Measurements from ENCODE around the gene SPRY1.

SPRY1 gene

GRCh38 chr4:123353656-123354055 lies 42.9 kb upstream of the SPRY1 start:
- Histone ChIP-seq H3K4me3 (ENCODE audit: low read depth in 1 of 5, low read length in 5 of 5) (no peak overlapping the region), H3K27me3 (ENCODE audit: control insufficient read depth in 5 of 5, insufficient read depth in 4 of 5, low read length in 5 of 5) (no peaks in the 10 kb centered on the region), H3K9me3 (ENCODE audit: control insufficient read depth in 5 of 5, low read length in 5 of 5) (no peaks in the 10 kb centered on the region), H3K4me1 (ENCODE audit: control insufficient read depth in 5 of 5, insufficient read depth in 5 of 5, low read length in 5 of 5) (peaks cover 0 to 22% (median 7%) of the 10 kb centered on the region in 5 donors), H3K9ac (ENCODE audit: low read length in 5 of 5) (no peak overlapping the region), H3K36me3 (ENCODE audit: control insufficient read depth in 5 of 5, insufficient read depth in 5 of 5, low read length in 5 of 5) (no peaks in the 10 kb centered on the region), H3K27ac (ENCODE audit: low read depth, low read length) (peak overlapping the region; percentile 82)

GRCh38 chr4:123354701-123355100 lies 41.9 kb upstream of the SPRY1 start:
- Histone ChIP-seq H3K9me3 (ENCODE audit: control insufficient read depth in 5 of 5, low read length in 5 of 5) (no peaks in the 10 kb centered on the region), H3K36me3 (ENCODE audit: control insufficient read depth in 5 of 5, insufficient read depth in 5 of 5, low read length in 5 of 5) (no peaks in the 10 kb centered on the region), H3K27ac (ENCODE audit: low read depth, low read length) (peak overlapping the region; percentile 61), H3K4me1 (ENCODE audit: control insufficient read depth in 5 of 5, insufficient read depth in 5 of 5, low read length in 5 of 5) (peaks cover 3 to 23% (median 7%) of the 10 kb centered on the region in 5 donors), H3K4me3 (ENCODE audit: low read depth in 1 of 5, low read length in 5 of 5) (no peak overlapping the region), H3K9ac (ENCODE audit: low read length in 5 of 5) (peak overlapping the region in 1 of 5 donors; percentile 55), H3K27me3 (ENCODE audit: control insufficient read depth in 5 of 5, insufficient read depth in 4 of 5, low read length in 5 of 5) (no peaks in the 10 kb centered on the region)

- no peak overlapping the region for H3K4me3 ChIP-seq (ENCODE audit: low read depth in 1 of 5, low read length in 5 of 5)
- H3K4me1 ChIP-seq (ENCODE audit: control insufficient read depth in 5 of 5, insufficient read depth in 5 of 5, low read length in 5 of 5) = peaks cover 3 to 35% (median 12%) of the 10 kb centered on the region in 5 donors
- H3K27me3 ChIP-seq (ENCODE audit: control insufficient read depth in 5 of 5, insufficient read depth in 4 of 5, low read length in 5 of 5) = no peaks in the 10 kb centered on the region
- H3K27ac ChIP-seq (ENCODE audit: low read depth, low read length) = no peak overlapping the region
- H3K9me3 ChIP-seq (ENCODE audit: control insufficient read depth in 5 of 5, low read length in 5 of 5) = no peaks in the 10 kb centered on the region
- H3K36me3 ChIP-seq (ENCODE audit: control insufficient read depth in 5 of 5, insufficient read depth in 5 of 5, low read length in 5 of 5) = no peaks in the 10 kb centered on the region
- H3K9ac ChIP-seq (ENCODE audit: low read length in 5 of 5) = no peak overlapping the region
Observed at GRCh38 chr4:123356921-123357320, 39.7 kb upstream of the SPRY1 start.

- Histone ChIP-seq H3K9ac (ENCODE audit: low read length in 5 of 5) (no peak overlapping the region), H3K4me1 (ENCODE audit: control insufficient read depth in 5 of 5, insufficient read depth in 5 of 5, low read length in 5 of 5) (peaks cover 3 to 13% (median 6%) of the 10 kb centered on the region in 5 donors), H3K9me3 (ENCODE audit: control insufficient read depth in 5 of 5, low read length in 5 of 5) (peaks cover 0 to 4% (median 0%) of the 10 kb centered on the region in 5 donors), H3K36me3 (ENCODE audit: control insufficient read depth in 5 of 5, insufficient read depth in 5 of 5, low read length in 5 of 5) (no peaks in the 10 kb centered on the region), H3K27me3 (ENCODE audit: control insufficient read depth in 5 of 5, insufficient read depth in 4 of 5, low read length in 5 of 5) (no peaks in the 10 kb centered on the region), H3K27ac (ENCODE audit: low read depth, low read length) (no peak overlapping the region), H3K4me3 (ENCODE audit: low read depth in 1 of 5, low read length in 5 of 5) (no peak overlapping the region)
Observed at GRCh38 chr4:123359449-123360315, 36.9 kb upstream of the SPRY1 start.

GRCh38 chr4:123361195-123361861 lies 35.3 kb upstream of the SPRY1 start:
- Histone ChIP-seq H3K4me3 (ENCODE audit: low read depth in 1 of 5, low read length in 5 of 5) (no peak overlapping the region), H3K9ac (ENCODE audit: low read length in 5 of 5) (no peak overlapping the region), H3K27me3 (ENCODE audit: control insufficient read depth in 5 of 5, insufficient read depth in 4 of 5, low read length in 5 of 5) (no peaks in the 10 kb centered on the region), H3K36me3 (ENCODE audit: control insufficient read depth in 5 of 5, insufficient read depth in 5 of 5, low read length in 5 of 5) (no peaks in the 10 kb centered on the region), H3K9me3 (ENCODE audit: control insufficient read depth in 5 of 5, low read length in 5 of 5) (peaks cover 0 to 4% (median 0%) of the 10 kb centered on the region in 5 donors), H3K4me1 (ENCODE audit: control insufficient read depth in 5 of 5, insufficient read depth in 5 of 5, low read length in 5 of 5) (peaks cover 3 to 13% (median 6%) of the 10 kb centered on the region in 5 donors), H3K27ac (ENCODE audit: low read depth, low read length) (peak overlapping the region; percentile 57)

- Histone ChIP-seq H3K9me3 (ENCODE audit: control insufficient read depth in 5 of 5, low read length in 5 of 5) (peaks cover 0 to 4% (median 0%) of the 10 kb centered on the region in 5 donors), H3K4me3 (ENCODE audit: low read depth in 1 of 5, low read length in 5 of 5) (no peak overlapping the region), H3K4me1 (ENCODE audit: control insufficient read depth in 5 of 5, insufficient read depth in 5 of 5, low read length in 5 of 5) (peaks cover 3 to 13% (median 6%) of the 10 kb centered on the region in 5 donors), H3K27ac (ENCODE audit: low read depth, low read length) (peak overlapping the region; percentile 57), H3K9ac (ENCODE audit: low read length in 5 of 5) (no peak overlapping the region), H3K27me3 (ENCODE audit: control insufficient read depth in 5 of 5, insufficient read depth in 4 of 5, low read length in 5 of 5) (no peaks in the 10 kb centered on the region), H3K36me3 (ENCODE audit: control insufficient read depth in 5 of 5, insufficient read depth in 5 of 5, low read length in 5 of 5) (no peaks in the 10 kb centered on the region)
Observed at GRCh38 chr4:123362103-123362502, 34.5 kb upstream of the SPRY1 start.

- Histone ChIP-seq H3K27ac (ENCODE audit: low read depth, low read length) (no peak overlapping the region), H3K9me3 (ENCODE audit: control insufficient read depth in 5 of 5, low read length in 5 of 5) (peaks cover 0 to 4% (median 0%) of the 10 kb centered on the region in 5 donors), H3K4me3 (ENCODE audit: low read depth in 1 of 5, low read length in 5 of 5) (no peak overlapping the region), H3K36me3 (ENCODE audit: control insufficient read depth in 5 of 5, insufficient read depth in 5 of 5, low read length in 5 of 5) (no peaks in the 10 kb centered on the region), H3K4me1 (ENCODE audit: control insufficient read depth in 5 of 5, insufficient read depth in 5 of 5, low read length in 5 of 5) (peaks cover 3 to 13% (median 6%) of the 10 kb centered on the region in 5 donors), H3K27me3 (ENCODE audit: control insufficient read depth in 5 of 5, insufficient read depth in 4 of 5, low read length in 5 of 5) (no peaks in the 10 kb centered on the region), H3K9ac (ENCODE audit: low read length in 5 of 5) (no peak overlapping the region)
Observed at GRCh38 chr4:123363729-123364128, 32.9 kb upstream of the SPRY1 start.

GRCh38 chr4:123364906-123365305 lies 31.7 kb upstream of the SPRY1 start:
- no peaks in the 10 kb centered on the region for H3K27me3 ChIP-seq (ENCODE audit: control insufficient read depth in 5 of 5, insufficient read depth in 4 of 5, low read length in 5 of 5)
- H3K9ac ChIP-seq (ENCODE audit: low read length in 5 of 5) = no peak overlapping the region
- H3K27ac ChIP-seq (ENCODE audit: low read depth, low read length) = no peak overlapping the region
- no peak overlapping the region for H3K4me3 ChIP-seq (ENCODE audit: low read depth in 1 of 5, low read length in 5 of 5)
- no peaks in the 10 kb centered on the region for H3K36me3 ChIP-seq (ENCODE audit: control insufficient read depth in 5 of 5, insufficient read depth in 5 of 5, low read length in 5 of 5)
- H3K9me3 ChIP-seq (ENCODE audit: control insufficient read depth in 5 of 5, low read length in 5 of 5) = peaks cover 0 to 4% (median 0%) of the 10 kb centered on the region in 5 donors
- peaks cover 0 to 11% (median 6%) of the 10 kb centered on the region in 5 donors for H3K4me1 ChIP-seq (ENCODE audit: control insufficient read depth in 5 of 5, insufficient read depth in 5 of 5, low read length in 5 of 5)

GRCh38 chr4:123365412-123365811 lies 31.2 kb upstream of the SPRY1 start:
- H3K4me3 ChIP-seq (ENCODE audit: low read depth in 1 of 5, low read length in 5 of 5) = no peak overlapping the region
- no peaks in the 10 kb centered on the region for H3K36me3 ChIP-seq (ENCODE audit: control insufficient read depth in 5 of 5, insufficient read depth in 5 of 5, low read length in 5 of 5)
- no peak overlapping the region for H3K9ac ChIP-seq (ENCODE audit: low read length in 5 of 5)
- peaks cover 0 to 4% (median 0%) of the 10 kb centered on the region in 5 donors for H3K9me3 ChIP-seq (ENCODE audit: control insufficient read depth in 5 of 5, low read length in 5 of 5)
- H3K4me1 ChIP-seq (ENCODE audit: control insufficient read depth in 5 of 5, insufficient read depth in 5 of 5, low read length in 5 of 5) = peaks cover 0 to 9% (median 6%) of the 10 kb centered on the region in 5 donors
- no peaks in the 10 kb centered on the region for H3K27me3 ChIP-seq (ENCODE audit: control insufficient read depth in 5 of 5, insufficient read depth in 4 of 5, low read length in 5 of 5)
- no peak overlapping the region for H3K27ac ChIP-seq (ENCODE audit: low read depth, low read length)
